Ureter (tissue), 1 donor: Measurements from ENCODE around the gene MRPS5. TPM values are rescaled to one million over a fixed set of nuclear protein-coding genes. Genes with fewer than 3 reads are reported as not detected.

Experiments
- DNase-seq: peaks from one replicate; pipeline ENCODE4 v3.0.0-alpha.2; 2020; ENCODE audit warnings: low spot score
- total RNA-seq: library from RNA; stranded (reverse); gene quantifications from one replicate; pipeline ENCODE4 v1.2.4, GENCODE V29; 2023
- donor health status: DM: yes; HTN: yes; CAD: no.

The MRPS5 gene
- total RNA-seq, 1 donor from 2014 or later: 52.1 TPM

DNA sequence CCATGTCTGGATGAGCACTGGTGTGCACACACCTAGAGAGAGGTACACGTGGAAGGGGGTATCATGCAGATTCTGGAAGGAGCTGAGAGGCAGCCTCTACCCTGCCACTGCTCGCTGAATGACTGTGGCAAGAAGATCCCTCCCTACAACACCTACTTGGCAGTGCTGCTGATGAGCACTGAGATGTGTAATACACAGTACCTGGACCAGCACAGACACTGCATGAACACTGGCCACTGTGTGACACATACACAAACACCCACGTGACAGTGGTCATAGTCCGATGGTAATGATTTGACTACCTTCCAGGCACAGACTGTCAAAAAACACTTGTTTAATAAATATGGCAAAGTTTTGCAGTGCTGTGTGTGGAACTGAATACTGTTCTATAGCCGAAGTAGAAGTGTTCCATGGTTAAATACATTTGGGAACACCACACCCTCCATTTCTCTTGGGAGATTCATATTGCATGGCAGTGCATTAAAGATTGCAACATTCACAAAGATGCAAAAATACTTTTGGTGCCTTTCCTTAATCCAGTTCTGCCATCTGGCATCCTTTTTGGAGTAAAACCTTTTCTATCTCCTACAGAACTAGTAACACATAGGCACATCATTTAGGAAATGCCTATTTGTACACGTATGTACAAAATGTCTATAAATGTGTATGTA lies 29.6 kb downstream of the MRPS5 start:
- no peak for DNase-seq

- DNase-seq: no peak
Measured at GRCh38 chr2:95087379-95087778, 34.2 kb downstream of the MRPS5 start.

GRCh38 chr2:95086017-95086416 lies 35.6 kb downstream of the MRPS5 start:
- no peak for DNase-seq

- DNase-seq: no peak
Measured at GRCh38 chr2:95082477-95082876, 39.1 kb downstream of the MRPS5 start.

DNA sequence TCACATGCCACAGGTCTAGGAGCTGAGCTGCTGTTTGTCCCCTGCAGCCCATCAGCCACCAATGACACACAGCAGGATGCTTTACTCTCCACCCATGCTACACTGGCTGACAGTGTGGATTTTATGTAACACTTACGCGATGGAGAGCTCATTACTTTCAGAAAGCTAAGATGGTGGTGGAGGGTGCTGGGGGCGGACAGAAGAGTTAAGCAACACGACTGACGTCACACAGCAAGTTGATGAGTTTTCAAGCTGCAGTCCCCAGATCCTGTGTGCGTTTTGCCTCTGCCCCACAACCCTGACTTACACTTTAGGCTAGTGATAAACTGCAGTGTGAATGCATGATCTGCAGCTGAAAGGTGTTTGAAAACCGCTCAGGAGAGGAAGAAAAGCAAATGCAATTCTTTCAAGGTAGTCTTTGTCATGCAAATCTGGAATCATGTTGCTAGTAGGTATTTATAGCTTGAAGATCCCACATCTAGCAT lies 42.4 kb downstream of the MRPS5 start:
- DNase-seq: no peak

DNA sequence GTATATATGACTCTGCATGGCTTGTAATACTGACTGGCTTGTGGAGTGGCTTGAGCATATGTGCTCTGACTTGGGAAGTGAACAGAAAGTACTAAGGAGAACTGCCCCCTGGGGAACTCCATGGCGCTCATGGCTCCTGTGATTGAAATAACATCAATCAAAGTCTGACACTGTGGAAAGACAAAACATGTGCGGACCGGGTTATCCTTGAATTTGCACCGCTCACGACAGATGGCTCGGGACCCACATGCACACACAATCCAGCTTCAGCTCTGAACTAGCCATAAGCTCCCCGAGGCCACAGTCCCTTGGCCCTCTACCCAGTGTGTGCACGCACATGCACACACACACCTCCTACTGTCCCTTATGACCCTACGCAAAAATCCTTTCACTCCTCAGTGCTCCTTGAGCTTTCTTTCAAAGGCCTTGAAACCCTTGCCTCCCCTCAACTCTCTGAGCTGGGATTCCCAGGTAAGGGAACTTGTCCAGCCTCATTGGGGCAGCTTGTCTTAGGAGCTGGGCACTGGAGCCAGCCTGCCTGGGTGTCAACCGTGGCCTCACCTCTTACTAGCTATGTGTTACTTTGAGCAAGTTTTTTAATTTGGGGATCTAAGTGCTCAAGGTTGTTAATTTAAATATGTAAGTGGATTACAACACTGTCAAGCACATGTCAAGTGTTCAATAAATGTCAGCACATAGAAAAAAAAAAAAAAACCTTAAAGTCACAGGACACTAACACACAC lies 43.6 kb downstream of the MRPS5 start:
- DNase-seq: no peak

DNA sequence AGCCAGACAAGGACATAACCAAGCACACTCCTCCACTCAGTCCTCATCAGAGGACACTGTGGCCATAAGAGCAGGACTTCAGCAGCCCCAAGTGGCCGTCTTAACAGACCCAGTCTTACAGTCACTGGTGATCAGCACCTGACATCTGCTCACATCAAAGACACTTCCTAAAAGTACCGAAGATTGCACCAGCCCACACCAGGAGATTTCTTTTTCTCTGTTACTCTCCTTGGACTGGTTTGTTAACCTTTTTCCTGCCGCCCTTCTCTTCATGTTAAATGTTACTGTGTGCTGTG lies 44.1 kb downstream of the MRPS5 start:
- no peak for DNase-seq

GRCh38 chr2:95076705-95077529 lies 44.7 kb downstream of the MRPS5 start:
- peak; percentile 83 for DNase-seq

DNA sequence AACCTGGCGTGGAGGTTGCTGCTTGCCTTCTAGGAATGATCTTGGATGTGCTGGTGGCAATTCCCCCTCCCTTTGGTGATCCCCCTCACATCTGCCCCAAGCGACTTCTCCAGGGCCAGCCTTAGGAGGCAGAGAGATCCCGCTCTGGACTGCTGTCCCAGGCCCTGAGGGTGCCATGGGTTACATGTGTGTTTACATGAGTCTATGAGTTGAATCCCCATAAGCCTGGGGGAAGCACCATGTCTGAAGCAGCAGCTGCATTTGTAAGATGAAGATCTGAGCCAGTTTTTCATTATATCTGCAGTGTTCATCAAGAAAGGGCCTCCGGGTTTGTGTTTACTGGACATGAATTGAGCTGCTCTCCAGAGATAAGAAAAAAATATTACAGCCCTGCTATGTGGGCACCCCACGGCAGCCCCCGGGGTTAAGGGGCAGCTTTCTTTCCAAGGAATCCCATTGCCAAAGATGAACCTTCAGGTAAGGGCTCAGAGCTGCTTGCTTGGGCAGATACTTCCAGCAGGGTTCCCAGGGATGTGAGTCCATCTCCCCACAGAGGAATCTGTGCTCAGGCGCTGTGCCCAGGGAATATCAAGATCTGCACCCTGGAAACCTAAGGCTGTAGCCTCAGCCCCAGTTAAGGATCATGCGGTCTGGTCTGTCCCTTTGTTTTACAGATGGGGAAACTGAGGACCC lies 46.0 kb downstream of the MRPS5 start:
- DNase-seq: no peak

DNA sequence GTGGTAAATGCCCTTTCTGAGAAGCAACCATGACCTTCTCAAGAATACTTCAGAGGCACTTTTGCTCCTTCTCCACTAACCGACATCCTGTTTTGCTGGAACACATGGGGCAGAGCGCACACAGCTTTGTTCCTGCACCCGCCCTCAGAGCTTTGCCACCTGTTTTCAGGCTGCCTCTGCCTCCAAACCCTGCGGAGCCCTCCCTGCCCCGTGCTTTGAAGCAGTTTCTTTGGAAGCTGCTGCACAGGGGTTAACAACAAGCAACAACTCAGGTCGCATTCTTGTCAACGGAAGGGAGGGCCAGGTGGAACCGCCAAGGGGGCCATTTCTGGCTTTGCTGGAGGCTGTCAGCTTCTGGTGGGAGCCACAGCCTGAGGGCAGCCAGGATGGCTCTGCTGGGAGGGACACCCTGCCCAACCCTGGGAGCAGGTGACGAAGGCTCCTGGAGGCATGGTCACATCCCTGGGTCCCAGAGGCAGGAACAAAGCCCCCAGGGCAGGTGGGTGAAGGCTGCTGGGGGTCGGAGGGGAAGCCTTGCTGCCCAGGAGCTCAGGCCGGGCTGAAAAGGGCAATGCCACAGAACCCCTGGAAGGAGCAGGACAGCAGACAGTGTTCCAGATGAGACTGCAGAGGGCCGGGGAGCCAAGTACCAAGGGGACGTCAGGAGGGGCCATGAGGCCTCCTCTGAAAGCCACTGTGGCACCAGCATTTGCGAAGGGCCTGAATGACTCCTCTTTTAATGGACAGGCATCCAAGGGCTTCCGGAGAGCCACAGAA lies 46.8 kb downstream of the MRPS5 start:
- no peak for DNase-seq

- no peak for DNase-seq
Measured at GRCh38 chr2:95073856-95074662, 47.5 kb downstream of the MRPS5 start.

DNA sequence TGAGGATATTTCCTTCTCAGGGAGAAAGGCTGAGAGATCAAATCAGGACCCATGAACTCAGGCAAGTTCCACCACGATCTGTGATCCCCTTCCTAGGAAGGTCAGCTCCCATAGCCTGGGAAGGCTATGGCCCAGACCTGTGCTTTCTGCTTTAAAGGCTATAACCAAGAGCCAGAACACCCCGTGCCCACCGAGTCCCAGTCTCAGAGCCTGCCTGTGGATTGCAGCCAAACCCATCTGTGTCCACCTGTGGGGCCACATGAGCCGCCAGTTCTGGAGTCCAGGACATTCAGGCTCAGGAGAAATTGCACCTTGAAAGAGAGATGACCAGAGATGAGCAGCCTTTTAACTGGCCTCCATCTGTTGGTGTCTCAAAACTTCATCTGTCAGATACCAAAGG lies 49.2 kb downstream of the MRPS5 start:
- DNase-seq: no peak

GRCh38 chr2:95071856-95072255 lies 49.8 kb downstream of the MRPS5 start:
- DNase-seq: no peak

GRCh38 chr2:95069465-95069864 lies 52.1 kb downstream of the MRPS5 start:
- DNase-seq: no peak

DNA sequence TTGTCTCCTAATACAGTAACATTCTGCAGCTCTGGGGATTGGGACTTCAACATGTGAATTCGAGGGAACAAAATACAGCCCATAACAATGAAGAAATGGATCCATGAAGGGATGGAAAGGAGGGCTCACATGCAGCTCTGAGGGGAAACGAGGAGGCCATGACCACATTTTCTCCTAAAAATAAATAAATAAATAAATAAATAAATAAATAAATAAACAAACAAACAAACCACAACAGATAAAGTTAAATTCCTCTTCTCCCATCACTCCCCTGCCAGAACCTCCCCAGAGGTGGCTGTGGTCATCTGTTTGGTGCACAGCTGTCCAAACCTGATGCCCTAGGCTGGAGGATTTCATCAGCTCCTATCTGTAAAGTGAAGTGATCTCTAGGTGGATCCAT lies 53.4 kb downstream of the MRPS5 start:
- peak; percentile 4 for DNase-seq

- peak; percentile 29 for DNase-seq
Measured at GRCh38 chr2:95063086-95063958, 58.3 kb downstream of the MRPS5 start.

GRCh38 chr2:95062242-95063085 lies 59.1 kb downstream of the MRPS5 start:
- DNase-seq: peak; percentile 42

DNA sequence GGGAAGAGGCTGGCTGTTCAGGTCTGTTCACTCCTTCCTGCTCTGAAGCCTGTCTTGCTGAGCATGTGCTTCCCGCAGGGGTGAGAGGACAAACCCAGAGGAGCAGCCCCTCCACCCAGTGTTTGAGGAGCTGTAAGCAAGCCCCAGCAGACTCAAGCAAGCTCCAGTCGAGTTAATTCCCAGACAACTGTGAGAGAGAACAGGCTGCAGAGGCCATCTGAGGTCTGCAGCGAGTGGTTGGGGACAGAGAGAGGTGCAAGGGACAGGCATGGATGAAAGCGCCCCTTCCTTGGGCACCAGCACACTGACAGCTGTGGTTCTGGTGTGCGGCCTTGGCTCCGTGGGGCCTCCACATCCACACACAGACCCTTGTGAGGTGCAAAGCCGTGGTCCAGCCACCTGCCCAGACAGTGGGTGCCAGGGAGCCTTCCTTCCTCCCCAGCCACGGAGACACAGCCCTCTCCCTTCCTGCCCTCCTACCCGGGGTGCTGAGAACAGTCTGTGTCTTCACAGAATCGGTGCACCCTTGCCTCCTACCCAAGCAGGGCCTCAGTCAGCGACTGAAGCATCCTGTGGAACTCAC lies 59.9 kb downstream of the MRPS5 start:
- no peak for DNase-seq
